OCI-M2 (cell line): Measurements from ENCODE around the gene LRPPRC.
"Not testable (repeated sequence)": the region's sequence is repeated elsewhere in the genome, so short reads cannot be mapped to it uniquely, and the experiment has no call there.

Experiments
- DNase-seq: peaks from one replicate; lab custom pipeline; 2025; ENCODE audit not compliant: unreplicated experiment; lab: John Stamatoyannopoulos, UW

The LRPPRC gene

GRCh38 chr2:43995733-43996533, at the start of gene LRPPRC:
Gene LRPPRC, minus strand, starts transcription at chr2:43995989. Its CDS starts 42 bp downstream, at chr2:43995947.
- DNase-seq = peak; percentile 71

DNA sequence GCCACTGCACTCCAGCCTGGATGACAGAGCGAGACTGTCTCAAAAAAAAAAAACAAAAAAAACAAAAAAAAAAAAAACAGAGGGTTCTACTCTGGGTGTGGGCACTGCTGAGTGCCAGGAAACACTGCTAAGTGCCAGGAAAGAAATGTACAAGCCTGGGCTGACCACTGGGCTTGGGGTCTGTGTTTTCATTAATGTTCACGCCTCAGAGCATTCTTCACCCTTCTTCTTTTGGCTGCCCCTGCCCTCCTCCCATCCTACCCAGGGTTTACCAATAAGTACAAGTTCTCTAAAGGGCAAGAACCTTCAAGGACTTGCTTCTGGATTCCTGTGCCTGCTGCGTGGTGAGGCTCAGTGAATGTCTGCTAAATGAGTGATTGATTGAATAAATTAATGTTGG, 49.3 kb upstream of the LRPPRC start:
- no peak for DNase-seq

GRCh38 chr2:44044281-44044720, 48.5 kb upstream of the LRPPRC start:
- peak; percentile 28 for DNase-seq

DNA sequence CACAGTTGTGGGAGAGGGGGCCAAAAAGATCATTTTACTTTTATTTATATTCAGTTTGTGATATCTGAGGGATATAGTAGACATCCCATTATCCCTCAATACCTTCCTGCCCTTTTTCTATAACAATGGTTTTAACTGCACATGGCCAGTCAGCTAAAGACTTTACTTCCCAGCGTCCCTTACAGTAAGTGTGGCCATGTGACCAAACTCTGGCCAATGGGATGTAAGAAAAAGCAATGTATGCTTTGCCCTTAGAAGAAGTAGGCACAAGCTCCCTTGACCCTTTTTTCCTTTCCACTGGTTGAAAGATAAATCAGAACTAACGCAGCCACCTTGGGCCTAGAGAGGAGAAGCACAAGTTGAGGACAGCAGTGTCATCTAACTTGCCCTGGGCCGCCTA, 44.6 kb upstream of the LRPPRC start:
- DNase-seq = no peak

GRCh38 chr2:44038277-44038676, 42.5 kb upstream of the LRPPRC start:
- DNase-seq = no peak

GRCh38 chr2:44037221-44037620, 41.4 kb upstream of the LRPPRC start:
- no peak for DNase-seq

GRCh38 chr2:44033947-44034346, 38.2 kb upstream of the LRPPRC start:
- DNase-seq = no peak

- not testable (repeated sequence) for DNase-seq
These were observed 31.3 kb upstream of the LRPPRC start for GRCh38 chr2:44027076-44027475.

GRCh38 chr2:44016282-44016681, 20.5 kb upstream of the LRPPRC start:
- DNase-seq = no peak

- DNase-seq = no peak
These were observed 19.4 kb upstream of the LRPPRC start for GRCh38 chr2:44015239-44015638.

DNA sequence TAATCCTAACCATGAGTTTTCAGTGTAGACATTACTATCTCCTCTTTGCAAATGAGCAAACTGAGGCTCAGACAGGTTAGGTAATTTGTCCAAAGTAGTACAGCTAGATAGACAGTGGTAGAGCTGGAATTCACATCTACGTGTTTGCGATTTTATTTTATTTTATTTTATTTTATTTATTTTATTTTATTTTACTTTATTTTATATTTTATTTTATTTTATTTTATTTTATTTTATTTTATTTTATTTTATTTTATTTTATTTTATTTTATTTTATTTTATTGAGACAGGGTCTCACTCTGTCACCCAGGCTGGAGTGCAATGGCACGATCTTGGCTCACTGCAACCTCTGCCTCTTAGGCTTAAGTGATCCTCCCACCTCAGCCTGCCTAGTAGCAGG, 17.4 kb upstream of the LRPPRC start:
- not testable (repeated sequence) for DNase-seq

- no peak for DNase-seq
These were observed 14.5 kb upstream of the LRPPRC start for GRCh38 chr2:44010266-44010665.

- DNase-seq = no peak
These were observed 13.4 kb upstream of the LRPPRC start for GRCh38 chr2:44009136-44009735.

- DNase-seq = no peak
These were observed 10.1 kb upstream of the LRPPRC start for GRCh38 chr2:44005846-44006245.

- DNase-seq = no peak
These were observed 9.2 kb upstream of the LRPPRC start for GRCh38 chr2:44004735-44005602.

DNA sequence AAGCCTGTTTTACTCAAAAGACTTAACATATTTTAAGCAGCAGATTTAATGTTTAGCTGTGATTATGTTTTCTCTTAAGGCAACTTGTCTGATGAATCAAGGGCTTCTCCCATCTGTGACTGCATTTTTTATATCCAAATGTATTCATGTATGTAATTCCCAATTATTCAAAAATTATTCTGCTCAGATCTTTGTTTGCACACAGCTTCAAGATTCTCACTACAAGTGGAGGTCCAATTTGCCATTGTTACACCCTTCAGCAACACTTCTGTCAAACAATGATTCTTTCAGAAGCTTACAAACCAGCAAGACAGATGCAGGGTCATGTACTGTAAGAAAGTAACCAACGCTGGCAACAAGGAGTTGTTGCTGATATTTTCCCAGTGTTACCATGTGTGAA, 5.9 kb upstream of the LRPPRC start:
- no peak for DNase-seq

- no peak for DNase-seq
These were observed 2.5 kb upstream of the LRPPRC start for GRCh38 chr2:43998263-43998662.

- DNase-seq = no peak
These were observed 2.4 kb downstream of the LRPPRC start for GRCh38 chr2:43993437-43993836.

DNA sequence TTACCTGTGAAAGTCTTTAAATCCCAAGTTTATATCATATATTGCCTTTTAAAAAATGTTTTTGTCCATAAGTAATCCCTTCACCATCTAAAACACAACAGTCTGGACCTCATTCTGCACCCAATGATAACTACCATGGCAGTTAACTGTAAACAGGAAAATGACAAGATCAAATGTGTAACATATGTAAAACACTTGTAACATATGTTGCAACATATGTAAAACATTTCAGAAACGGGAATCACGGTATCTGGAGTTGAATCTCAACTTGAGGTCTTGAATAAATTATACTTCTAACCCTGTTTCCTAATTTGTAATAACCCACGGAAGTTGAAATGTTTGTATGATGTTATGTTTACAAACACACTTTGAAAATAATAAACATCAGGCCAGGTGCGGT, 6.2 kb downstream of the LRPPRC start:
- no peak for DNase-seq

DNA sequence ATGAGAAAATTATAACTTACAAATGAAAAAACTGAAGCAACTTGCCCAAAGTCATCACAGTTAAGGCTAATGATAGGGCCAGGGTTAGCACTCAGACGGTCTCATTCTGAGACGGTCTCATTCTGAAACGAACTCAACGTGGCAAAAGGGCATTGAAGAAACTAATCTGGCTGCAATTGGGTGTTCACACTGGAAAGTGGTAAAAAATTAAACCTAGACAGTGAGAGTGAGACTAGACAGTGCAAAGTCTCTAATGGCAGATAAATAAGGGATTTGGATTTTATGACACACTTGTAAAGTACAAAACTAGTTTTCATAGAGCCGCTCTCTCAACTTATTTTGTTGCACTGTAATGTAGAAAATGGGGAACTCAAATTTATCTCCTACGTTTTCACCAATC, 9.2 kb downstream of the LRPPRC start:
- no peak for DNase-seq

- DNase-seq = no peak
These were observed 10.4 kb downstream of the LRPPRC start for GRCh38 chr2:43985359-43985758.

GRCh38 chr2:43984533-43984932, 11.3 kb downstream of the LRPPRC start:
- no peak for DNase-seq
